H9 (cell line): ENCODE data around the gene TFIP11. TPM values are rescaled to one million over a fixed set of nuclear protein-coding genes. Genes with fewer than 3 reads are reported as not detected.

Experiments used
- DNase-seq: peaks from one replicate; pipeline ENCODE4 v3.0.0-alpha.2; 2017
- H2AFZ ChIP-seq: one replicate; pipeline ENCODE4 v1.6.1; 2013; ENCODE audit warnings: mild to moderate bottlenecking, low read length, control low read depth, moderate library complexity
- H2AK5ac ChIP-seq: 2 replicates; pipeline ENCODE4 v1.6.1; 2013; ENCODE audit warnings: low read length, control low read depth, mixed read lengths; ENCODE audit not compliant: insufficient read length
- H2BK120ac ChIP-seq: one replicate; pipeline ENCODE4 v1.6.1; 2013; ENCODE audit warnings: low read depth, mild to moderate bottlenecking, low read length, control low read depth, inconsistent platforms; ENCODE audit not compliant: poor library complexity, severe bottlenecking
- H2BK12ac ChIP-seq: 2 replicates; pipeline ENCODE4 v1.6.1; 2013; ENCODE audit warnings: low read length, control low read depth, mixed read lengths, low read depth; ENCODE audit not compliant: insufficient read length
- H2BK15ac ChIP-seq: 2 replicates; pipeline ENCODE4 v1.6.1; 2013; ENCODE audit warnings: low read depth, low read length, control low read depth
- H2BK20ac ChIP-seq: one replicate; pipeline ENCODE4 v1.6.1; 2013; ENCODE audit warnings: low read depth, mild to moderate bottlenecking, low read length, control low read depth, inconsistent platforms; ENCODE audit not compliant: poor library complexity, severe bottlenecking
- H2BK5ac ChIP-seq: 2 replicates; pipeline ENCODE4 v1.6.1; 2013; ENCODE audit warnings: low read length, control low read depth, mixed read lengths; ENCODE audit not compliant: insufficient read length
- H3K14ac ChIP-seq: 2 replicates; pipeline ENCODE4 v1.6.1; 2013; ENCODE audit warnings: low read length, control low read depth; ENCODE audit not compliant: insufficient read depth
- H3K18ac ChIP-seq: 2 replicates; pipeline ENCODE4 v1.6.1; 2013; ENCODE audit warnings: low read depth, mild to moderate bottlenecking, mixed read lengths, low read length, control low read depth; ENCODE audit not compliant: insufficient read length
- H3K23ac ChIP-seq: 2 replicates; pipeline ENCODE4 v1.6.1; 2013; ENCODE audit warnings: low read length, control low read depth, mixed read lengths, low read depth; ENCODE audit not compliant: insufficient read length
- H3K23me2 ChIP-seq: 2 replicates; pipeline ENCODE4 v1.6.1; 2013; ENCODE audit warnings: low read depth, mild to moderate bottlenecking, mixed read lengths, low read length, control low read depth; ENCODE audit not compliant: insufficient read length, poor library complexity, severe bottlenecking
- H3K27ac ChIP-seq: 2 replicates; pipeline ENCODE4 v1.5.1; 2013; ENCODE audit warnings: low read length, control low read depth, mixed read lengths, low read depth; ENCODE audit not compliant: insufficient read length
- H3K27me3 ChIP-seq: 2 replicates; pipeline ENCODE4 v1.6.1; 2013; ENCODE audit warnings: low read length, control low read depth, inconsistent platforms; ENCODE audit not compliant: insufficient read depth
- H3K4ac ChIP-seq: 2 replicates; pipeline ENCODE4 v1.6.1; 2013; ENCODE audit warnings: low read depth, mild to moderate bottlenecking, control low read depth, inconsistent platforms, low read length, moderate library complexity
- H3K4me1 ChIP-seq: 2 replicates; pipeline ENCODE4 v1.6.1; 2013; ENCODE audit warnings: low read length, control low read depth, inconsistent platforms; ENCODE audit not compliant: insufficient read depth
- H3K4me2 ChIP-seq: 2 replicates; pipeline ENCODE4 v1.6.1; 2013; ENCODE audit warnings: low read length, control low read depth, mixed read lengths; ENCODE audit not compliant: insufficient read length, insufficient read depth
- H3K56ac ChIP-seq: 2 replicates; pipeline ENCODE4 v1.6.1; 2013; ENCODE audit warnings: low read depth, mild to moderate bottlenecking, mixed read lengths, low read length, control low read depth; ENCODE audit not compliant: insufficient read length
- H3K79me1 ChIP-seq: 2 replicates; pipeline ENCODE4 v1.6.1; 2013; ENCODE audit warnings: low read depth, mild to moderate bottlenecking, moderate library complexity, low read length, control low read depth, inconsistent platforms; ENCODE audit not compliant: insufficient read depth, poor library complexity, severe bottlenecking
- H3K79me2 ChIP-seq: 2 replicates; pipeline ENCODE4 v1.6.1; 2013; ENCODE audit warnings: low read length, control low read depth, inconsistent platforms; ENCODE audit not compliant: insufficient read depth
- H3K9ac ChIP-seq: 2 replicates; pipeline ENCODE4 v1.6.1; 2013; ENCODE audit warnings: low read length, control low read depth, mixed read lengths; ENCODE audit not compliant: insufficient read length; ENCODE audit errors: extremely low read depth
- H3K9me3 ChIP-seq: one replicate; pipeline ENCODE4 v1.6.1; 2013; ENCODE audit warnings: low read depth, low read length, inconsistent platforms; ENCODE audit not compliant: control insufficient read depth
- H3T11ph ChIP-seq: one replicate; pipeline ENCODE4 v1.6.1; 2013; ENCODE audit warnings: mild to moderate bottlenecking, low read length, control low read depth, inconsistent platforms
- H4K20me1 ChIP-seq: one replicate; pipeline ENCODE4 v1.6.1; 2013; ENCODE audit not compliant: control insufficient read depth, insufficient read length, insufficient read depth
- H4K5ac ChIP-seq: 2 replicates; pipeline ENCODE4 v1.6.1; 2013; ENCODE audit warnings: low read depth, mild to moderate bottlenecking, mixed read lengths, low read length, control low read depth; ENCODE audit not compliant: insufficient read length
- H4K8ac ChIP-seq: replicated peaks from 2 replicates; pipeline ENCODE4 v1.6.1; 2013; ENCODE audit warnings: low read length, control low read depth, mixed read lengths, low read depth; ENCODE audit not compliant: insufficient read length
- H4K91ac ChIP-seq: 2 replicates; pipeline ENCODE4 v1.6.1; 2013; ENCODE audit warnings: low read depth, mild to moderate bottlenecking, moderate library complexity, mixed read lengths, low read length, control low read depth; ENCODE audit not compliant: insufficient read length
- H3K27ac Mint-ChIP-seq, 3 experiments: 2 replicates in 2 of 3; 3 replicates in 1 of 3; pipeline ENCODE4 v1.8.0; 2020 to 2021; ENCODE audit warnings: mixed read lengths in 3 of 3, mild to moderate bottlenecking in 1 of 3, moderate library complexity in 1 of 3
- H3K27me3 Mint-ChIP-seq: 2 replicates; pipeline ENCODE4 v1.8.0; 2021; ENCODE audit warnings: low read depth, mild to moderate bottlenecking, moderate library complexity, mixed read lengths
- H3K36me3 Mint-ChIP-seq, 3 experiments: 2 replicates in 2 of 3; 3 replicates in 1 of 3; pipeline ENCODE4 v1.8.0; 2020 to 2021; ENCODE audit warnings: low read depth in 3 of 3, mixed read lengths in 3 of 3; ENCODE audit not compliant: insufficient read depth in 1 of 3
- H3K4me1 Mint-ChIP-seq, 2 experiments: 2 replicates each; pipeline ENCODE4 v1.8.0; 2020; ENCODE audit warnings: mixed read lengths in 2 of 2
- H3K4me3 Mint-ChIP-seq, 2 experiments: 2 replicates in 1 of 2; 3 replicates in 1 of 2; pipeline ENCODE4 v1.8.0; 2020 to 2021; ENCODE audit warnings: mild to moderate bottlenecking in 2 of 2, mixed read lengths in 2 of 2, moderate library complexity in 1 of 2
- H3K9me3 Mint-ChIP-seq, 2 experiments: 2 replicates in 1 of 2; 3 replicates in 1 of 2; pipeline ENCODE4 v1.8.0; 2020; ENCODE audit warnings: mild to moderate bottlenecking in 2 of 2, mixed read lengths in 2 of 2, moderate library complexity in 1 of 2
- WGBS: extraction: QIAGEN DNeasy Blood & Tissue Kit; methylation state at CpG from one replicate; pipeline ENCODE4 v1.1.7; 2013; ENCODE audit warnings: missing lambda C conversion rate, low lambda C conversion rate, mixed read lengths; ENCODE audit not compliant: insufficient read length; ENCODE audit errors: extremely low coverage; 5-methylcytosine and 5-hydroxymethylcytosine counted together
- total RNA-seq: library from RNA; stranded (reverse); gene quantifications from 2 replicates; pipeline ENCODE4 v1.2.1, GENCODE V29; 2021
- TF ChIP-seq, protein P1 (sequence below): fragments of 200-600 bp; sonication (generic); conservative IDR thresholded peaks from 3 replicates; pipeline ENCODE4 v1.8.0; 2021; ENCODE audit warnings: antibody characterized with exemption, mild to moderate bottlenecking

TFIP11 gene
- total RNA-seq, 1 experiment from 2014 or later = 36.4 TPM

DNA sequence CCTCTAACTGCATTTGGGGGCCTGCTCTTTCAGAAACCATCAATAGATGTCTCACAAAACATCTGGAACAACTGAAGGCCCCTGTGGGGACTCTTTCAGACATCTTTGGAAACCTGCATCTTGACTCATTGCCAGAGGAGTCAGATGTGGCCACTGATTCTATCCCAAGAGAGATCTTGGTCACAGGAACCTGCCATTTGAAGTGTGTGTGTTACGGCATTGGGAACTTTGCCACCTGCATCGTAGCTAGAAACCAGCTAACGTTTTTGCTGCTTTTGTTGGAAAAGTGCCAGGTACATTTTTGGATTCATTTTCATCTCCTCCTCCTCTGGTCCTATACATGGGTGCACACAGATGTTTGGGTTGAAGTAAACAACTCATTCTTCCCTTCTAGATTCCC is 24.3 kb downstream of the TFIP11 start:
- no peak overlapping the region for H3K18ac ChIP-seq
- no peak overlapping the region for H2BK20ac ChIP-seq
- no peak overlapping the region for H3K27ac Mint-ChIP-seq
- no peaks in the 10 kb centered on the region for H3K23me2 ChIP-seq
- H2BK15ac ChIP-seq = no peak overlapping the region
- H4K5ac ChIP-seq = no peak overlapping the region
- H4K91ac ChIP-seq = no peak overlapping the region
- no peak overlapping the region for H3K4me2 ChIP-seq
- no peak overlapping the region for H3T11ph ChIP-seq
- H3K79me1 ChIP-seq = peaks cover 4% of the 10 kb centered on the region
- peaks cover 10 to 14% of the 10 kb centered on the region in 2 experiments for H3K4me1 Mint-ChIP-seq
- no peak overlapping the region for H3K4me3 Mint-ChIP-seq
- no CpG with 5 or more reads among the region's 3 CpGs for WGBS
- no peak overlapping the region for H2AFZ ChIP-seq
- H4K20me1 ChIP-seq = no peaks in the 10 kb centered on the region
- no peak overlapping the region for H2BK5ac ChIP-seq
- no peak overlapping the region for H4K8ac ChIP-seq
- peaks cover 3% of the 10 kb centered on the region; the same call in 1 of the 2 replicates for H3K79me2 ChIP-seq
- no peak overlapping the region for H3K9ac ChIP-seq
- H3K27ac ChIP-seq = no peak overlapping the region
- no peaks in the 10 kb centered on the region; a peak in 1 of 5 replicates for H3K9me3 Mint-ChIP-seq
- TF ChIP-seq, protein P1, sequence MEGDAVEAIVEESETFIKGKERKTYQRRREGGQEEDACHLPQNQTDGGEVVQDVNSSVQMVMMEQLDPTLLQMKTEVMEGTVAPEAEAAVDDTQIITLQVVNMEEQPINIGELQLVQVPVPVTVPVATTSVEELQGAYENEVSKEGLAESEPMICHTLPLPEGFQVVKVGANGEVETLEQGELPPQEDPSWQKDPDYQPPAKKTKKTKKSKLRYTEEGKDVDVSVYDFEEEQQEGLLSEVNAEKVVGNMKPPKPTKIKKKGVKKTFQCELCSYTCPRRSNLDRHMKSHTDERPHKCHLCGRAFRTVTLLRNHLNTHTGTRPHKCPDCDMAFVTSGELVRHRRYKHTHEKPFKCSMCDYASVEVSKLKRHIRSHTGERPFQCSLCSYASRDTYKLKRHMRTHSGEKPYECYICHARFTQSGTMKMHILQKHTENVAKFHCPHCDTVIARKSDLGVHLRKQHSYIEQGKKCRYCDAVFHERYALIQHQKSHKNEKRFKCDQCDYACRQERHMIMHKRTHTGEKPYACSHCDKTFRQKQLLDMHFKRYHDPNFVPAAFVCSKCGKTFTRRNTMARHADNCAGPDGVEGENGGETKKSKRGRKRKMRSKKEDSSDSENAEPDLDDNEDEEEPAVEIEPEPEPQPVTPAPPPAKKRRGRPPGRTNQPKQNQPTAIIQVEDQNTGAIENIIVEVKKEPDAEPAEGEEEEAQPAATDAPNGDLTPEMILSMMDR = no peak
- H3K14ac ChIP-seq = no peak overlapping the region
- H3K9me3 ChIP-seq = no peaks in the 10 kb centered on the region
- H3K27me3 Mint-ChIP-seq = no peaks in the 10 kb centered on the region
- no peak overlapping the region for H3K56ac ChIP-seq
- peaks cover 20 to 55% (median 46%) of the 10 kb centered on the region in 3 experiments; a peak in 6 of 7 replicates for H3K36me3 Mint-ChIP-seq
- no peak overlapping the region for H2AK5ac ChIP-seq
- H3K23ac ChIP-seq = no peak overlapping the region
- H3K4me1 ChIP-seq = no peaks in the 10 kb centered on the region
- H3K27me3 ChIP-seq = no peaks in the 10 kb centered on the region
- H3K4ac ChIP-seq = no peak overlapping the region
- H2BK12ac ChIP-seq = no peak overlapping the region
- DNase-seq = no peak
- H2BK120ac ChIP-seq = no peak overlapping the region
